ENCODE measurements around the gene GRIA2.

- no peak for TF ChIP-seq CTCF (IDR thresholded peaks at IDR 0.05)
- TF ChIP-seq POLR2A (IDR thresholded peaks at IDR 0.05): no peak
These were observed 99.6 kb downstream of the GRIA2 start for GRCh38 chr4:157320092-157320491.
